RWPE1 (cell line): Measurements from ENCODE around the gene PTGIR.

ENCODE experiments used
- CTCF ChIA-PET: fragments of 350-600 bp; sonication (Branson Sonifier 250); formaldehyde crosslinking; extraction: SDS; loops from one replicate; lab custom pipeline; 2021; lab: Yijun Ruan, JAX
- POLR2A ChIA-PET: fragments of 400-600 bp; formaldehyde crosslinking; extraction: SDS; loops from one replicate; lab custom pipeline; 2020; ENCODE audit warnings: antibody characterized with exemption; ENCODE audit not compliant: low non-redundant PET; lab: Yijun Ruan, JAX
- DNase-seq: peaks from one replicate; pipeline ENCODE4 v3.0.0; 2012; ENCODE audit warnings: low spot score
- H3K27ac ChIP-seq: fragments of 450-650 bp; 2 replicates; pipeline ENCODE4 v1.5.1; 2017
- CTCF ChIP-seq: fragments of 450-650 bp; conservative IDR thresholded peaks from 2 replicates; pipeline ENCODE4 v1.5.1; 2017; ENCODE audit warnings: low read depth, mild to moderate bottlenecking

Gene PTGIR

GRCh38 chr19:46620267-46620666 is 4.6 kb downstream of the PTGIR start:
- POLR2A ChIA-PET: interaction anchor here (0.6 kb wide), 1 partner anchor 32 kb away, joined by 4 read pairs; no protein-coding TSS in a partner anchor
- TF ChIP-seq CTCF: no peak
- no peak overlapping the region for H3K27ac ChIP-seq
- no peak for DNase-seq
- CTCF ChIA-PET: no interaction called here

GRCh38 chr19:46618670-46619231 is 6.1 kb downstream of the PTGIR start:
- no peak overlapping the region for H3K27ac ChIP-seq

GRCh38 chr19:46617601-46618000 is 7.3 kb downstream of the PTGIR start:
- TF ChIP-seq CTCF: no peak
- H3K27ac ChIP-seq: no peak overlapping the region
- DNase-seq: no peak
- ChIA-PET POLR2A (interaction anchor here (0.7 kb wide), 1 partner anchor 17 kb away, joined by 4 read pairs; no protein-coding TSS in a partner anchor), CTCF (interaction anchor here (0.6 to 3.0 kb wide), 9 partner anchors 10 to 377 kb away, joined by 3 to 45 read pairs (median 3); partner anchors contain the start of gene DACT3)

More at GRCh38 chr19:46618670-46619231, 6.1 kb downstream of the PTGIR start:
- ChIA-PET POLR2A (no interaction called here), CTCF (interaction anchor here (3.0 kb wide), 1 partner anchor 43 kb away, joined by 45 read pairs; the partner anchor contains the start of gene DACT3)
- TF ChIP-seq CTCF: no peak
- DNase-seq: no peak

- CTCF ChIA-PET: interaction anchor here (0.6 to 3.0 kb wide), 11 partner anchors 10 to 378 kb away, joined by 3 to 45 read pairs (median 3); partner anchors contain the start of gene DACT3
- no peak overlapping the region for H3K27ac ChIP-seq
- peak; percentile 64 for DNase-seq
- peak; percentile 68 for TF ChIP-seq CTCF
- POLR2A ChIA-PET: interaction anchor here (0.5 kb wide), 1 partner anchor 112 kb away, joined by 3 read pairs; no protein-coding TSS in a partner anchor
Measured at GRCh38 chr19:46616631-46617322, 8.1 kb downstream of the PTGIR start.

GRCh38 chr19:46615966-46616365 is 8.9 kb downstream of the PTGIR start:
- ChIA-PET POLR2A (no interaction called here), CTCF (interaction anchor here (0.6 to 3.0 kb wide), 6 partner anchors 27 to 224 kb away, joined by 3 to 45 read pairs (median 4); partner anchors contain the start of gene DACT3)
- TF ChIP-seq CTCF: no peak
- no peak overlapping the region for H3K27ac ChIP-seq
- no peak for DNase-seq

- peak; percentile 82 for DNase-seq
- ChIA-PET CTCF (interaction anchor here (0.5 to 1.3 kb wide), 21 partner anchors 8 to 254 kb away, joined by 3 to 8 read pairs (median 3); partner anchors contain the start of genes DACT3 and PTGIR), POLR2A (no interaction called here)
- H3K27ac ChIP-seq: no peak overlapping the region
- peak; percentile 90 for TF ChIP-seq CTCF
Measured at GRCh38 chr19:46614114-46614722, 10.7 kb downstream of the PTGIR start.
